OCI-LY7 (cell line): ENCODE data around the gene LRRC4C. TPM values are rescaled to one million over a fixed set of nuclear protein-coding genes. Genes with fewer than 3 reads are reported as not detected.

ENCODE experiments used
- BruUV-seq: library from RNA; stranded (reverse); fragments of 400-500 nt; replicated peaks from 2 replicates; lab custom pipeline; 2021; lab: Mats Ljungman, UMichigan
- CTCF ChIA-PET: fragments of 300-600 bp; sonication (Branson Sonifier 250); formaldehyde crosslinking; loops from one replicate; lab custom pipeline; 2022; ENCODE audit warnings: antibody characterized with exemption; ENCODE audit not compliant: unreplicated experiment; lab: Charles Lee
- POLR2A ChIA-PET: fragments of 300-600 bp; sonication (Branson Sonifier 250); formaldehyde crosslinking; loops from one replicate; lab custom pipeline; 2022; ENCODE audit warnings: antibody characterized with exemption; lab: Charles Lee
- DNase-seq: peaks from one replicate; pipeline ENCODE4 v3.0.0-alpha.2; 2015; ENCODE audit warnings: low spot score
- H2AFZ ChIP-seq: fragments of 200-600 bp; sonication (generic), shearing (Covaris generic); 2 replicates; pipeline ENCODE4 v1.6.1; 2014; ENCODE audit warnings: mild to moderate bottlenecking, antibody characterized with exemption, low read length, moderate library complexity
- H3K27ac ChIP-seq: fragments of 200-600 bp; sonication (generic); 2 replicates; pipeline ENCODE4 v1.5.1; 2014; ENCODE audit warnings: mixed run types, low read depth, mild to moderate bottlenecking, moderate library complexity, low read length, inconsistent platforms; ENCODE audit not compliant: poor library complexity, severe bottlenecking
- H3K36me3 ChIP-seq: fragments of 200-600 bp; sonication (generic); 2 replicates; pipeline ENCODE4 v1.6.1; 2014; ENCODE audit warnings: mild to moderate bottlenecking, antibody characterized with exemption, low read length, moderate library complexity, mixed read lengths; ENCODE audit not compliant: insufficient read depth
- H3K4me1 ChIP-seq: fragments of 200-600 bp; sonication (generic); 2 replicates; pipeline ENCODE4 v1.5.1; 2014; ENCODE audit warnings: mild to moderate bottlenecking, low read length; ENCODE audit not compliant: insufficient read depth, poor library complexity, severe bottlenecking
- H3K4me2 ChIP-seq: fragments of 200-600 bp; sonication (generic); 2 replicates; pipeline ENCODE4 v1.6.1; 2014; ENCODE audit warnings: mild to moderate bottlenecking, low read length
- H3K4me3 ChIP-seq: fragments of 200-600 bp; sonication (generic); 2 replicates; pipeline ENCODE4 v1.5.1; 2014; ENCODE audit warnings: mild to moderate bottlenecking, low read depth, low read length; ENCODE audit not compliant: poor library complexity, severe bottlenecking
- H3K79me2 ChIP-seq: fragments of 200-600 bp; sonication (generic); 2 replicates; pipeline ENCODE4 v1.6.1; 2016; ENCODE audit warnings: low read depth, mild to moderate bottlenecking, low read length, moderate library complexity, mixed read lengths; ENCODE audit not compliant: insufficient read depth
- H3K9me2 ChIP-seq: fragments of 200-600 bp; sonication (generic); 2 replicates; pipeline ENCODE4 v1.6.1; 2016; ENCODE audit warnings: mild to moderate bottlenecking, low read length, mixed read lengths; ENCODE audit not compliant: insufficient read depth
- H3K9me3 ChIP-seq: fragments of 200-600 bp; sonication (generic); 2 replicates; pipeline ENCODE4 v1.6.1; 2014; ENCODE audit warnings: mild to moderate bottlenecking, mixed run types, low read length, mixed read lengths
- H4K20me1 ChIP-seq: fragments of 200-600 bp; sonication (generic); 2 replicates; pipeline ENCODE4 v1.6.1; 2014; ENCODE audit warnings: mild to moderate bottlenecking, antibody characterized with exemption, low read length, moderate library complexity, mixed read lengths; ENCODE audit not compliant: insufficient read depth
- CTCF ChIP-seq: fragments of 200-600 bp; sonication (generic); conservative IDR thresholded peaks from 2 replicates; pipeline ENCODE4 v1.5.1; 2014; ENCODE audit warnings: mild to moderate bottlenecking, antibody characterized with exemption, low read length, moderate library complexity, mixed read lengths
- EZH2phosphoT487 ChIP-seq: fragments of 200-600 bp; sonication (generic); IDR thresholded peaks from 2 replicates; pipeline ENCODE4 v1.6.1; 2018; ENCODE audit warnings: low read depth, borderline replicate concordance, mild to moderate bottlenecking, mixed run types, antibody characterized with exemption, low read length, moderate library complexity, mixed read lengths
- intact Hi-C: fragments of 100-400 bp; cut with micrococcal nuclease; formaldehyde crosslinking; loops from one replicate; pipeline ENCODE4 v1.10.0; 2022; ENCODE audit not compliant: unreplicated experiment
- total RNA-seq, 2 experiments: library from RNA; depleted of rRNA in 1 of 2; stranded (reverse); fragments of >200 nt in 1 of 2; shearing (Covaris generic) in 1 of 2; gene quantifications; 2 replicates each; pipeline ENCODE4 v1.2.3, GENCODE V29; 2014 to 2022

Gene LRRC4C
- total RNA-seq, 2 experiments from 2014 or later: not detected

GRCh38 chr11:41323446-41323845 lies 136.0 kb downstream of the LRRC4C start:
- CTCF ChIA-PET: no interaction called here
- H3K4me3 ChIP-seq: no peak overlapping the region

GRCh38 chr11:41320653-41321052 lies 138.8 kb downstream of the LRRC4C start:
- H3K36me3 ChIP-seq: no peaks in the 10 kb centered on the region
- no peak overlapping the region for H2AFZ ChIP-seq
- DNase-seq: no peak
- TF ChIP-seq CTCF (no peak), EZH2phosphoT487 (no peak)
- BruUV-seq: no TSS peak
- no peak overlapping the region for H3K4me2 ChIP-seq
- intact Hi-C loops: no loop called here
- POLR2A ChIA-PET: no interaction called here
- H3K4me3 ChIP-seq: no peak overlapping the region
- no peaks in the 10 kb centered on the region for H3K4me1 ChIP-seq
- no peaks in the 10 kb centered on the region for H3K9me2 ChIP-seq
- H3K79me2 ChIP-seq: no peaks in the 10 kb centered on the region
- no peaks in the 10 kb centered on the region for H3K9me3 ChIP-seq
- H3K27ac ChIP-seq: no peak overlapping the region
- no peaks in the 10 kb centered on the region for H4K20me1 ChIP-seq
- CTCF ChIA-PET: no interaction called here

More at GRCh38 chr11:41323446-41323845, 136.0 kb downstream of the LRRC4C start:
- no peak overlapping the region for H2AFZ ChIP-seq
- no peak overlapping the region for H3K27ac ChIP-seq
- DNase-seq: no peak
- POLR2A ChIA-PET: no interaction called here
- no peaks in the 10 kb centered on the region for H3K9me2 ChIP-seq
- no peaks in the 10 kb centered on the region for H4K20me1 ChIP-seq
- TF ChIP-seq CTCF (no peak), EZH2phosphoT487 (no peak)
- H3K4me2 ChIP-seq: no peak overlapping the region
- H3K9me3 ChIP-seq: no peaks in the 10 kb centered on the region
- H3K4me1 ChIP-seq: no peaks in the 10 kb centered on the region
- no peaks in the 10 kb centered on the region for H3K79me2 ChIP-seq
- intact Hi-C loops: no loop called here
- no TSS peak for BruUV-seq
- no peaks in the 10 kb centered on the region for H3K36me3 ChIP-seq

- no TSS peak for BruUV-seq
- TF ChIP-seq EZH2phosphoT487: no peak
- no peak for TF ChIP-seq CTCF
- Histone ChIP-seq H3K9me2 (no peaks in the 10 kb centered on the region), H3K36me3 (no peaks in the 10 kb centered on the region), H4K20me1 (no peaks in the 10 kb centered on the region), H3K9me3 (no peaks in the 10 kb centered on the region), H3K4me2 (no peak overlapping the region), H3K79me2 (no peaks in the 10 kb centered on the region), H3K4me3 (no peak overlapping the region), H3K27ac (no peak overlapping the region), H3K4me1 (no peaks in the 10 kb centered on the region), H2AFZ (no peak overlapping the region)
- intact Hi-C loops: no loop called here
- ChIA-PET CTCF (no interaction called here), POLR2A (no interaction called here)
- DNase-seq: no peak
Observed at GRCh38 chr11:41320238-41320637, 139.2 kb downstream of the LRRC4C start.
